ENCODE results near the gene PIK3C3. TPM values are rescaled to one million over a fixed set of nuclear protein-coding genes. Genes with fewer than 3 reads are reported as not detected.
"Not testable (repeated sequence)": the region's sequence is repeated elsewhere in the genome, so short reads cannot be mapped to it uniquely, and the experiment has no call there.

PIK3C3 gene
- total RNA-seq, 1 donor from 2014 or later = 23.2 TPM

- no peak for DNase-seq (ENCODE audit: low read depth in 2 of 2)
Measured at GRCh38 chr18:41965634-41966255, 10.7 kb downstream of the PIK3C3 start.

- DNase-seq (ENCODE audit: low read depth in 2 of 2) = no peak
Measured at GRCh38 chr18:41966943-41967342, 11.9 kb downstream of the PIK3C3 start.

- DNase-seq (ENCODE audit: low read depth in 2 of 2) = no peak
Measured at GRCh38 chr18:41967680-41968079, 12.6 kb downstream of the PIK3C3 start.

- no peak for DNase-seq (ENCODE audit: low read depth in 2 of 2)
Measured at GRCh38 chr18:41969881-41970280, 14.8 kb downstream of the PIK3C3 start.

- DNase-seq (ENCODE audit: low read depth in 2 of 2) = no peak
Measured at GRCh38 chr18:41972067-41972925, 17.3 kb downstream of the PIK3C3 start.

GRCh38 chr18:41973983-41974382, 18.9 kb downstream of the PIK3C3 start:
- DNase-seq (ENCODE audit: low read depth in 2 of 2) = no peak

- no peak for DNase-seq (ENCODE audit: low read depth in 2 of 2)
Measured at GRCh38 chr18:41974796-41975201, 19.8 kb downstream of the PIK3C3 start.

- no peak for DNase-seq (ENCODE audit: low read depth in 2 of 2)
Measured at GRCh38 chr18:41975284-41975683, 20.2 kb downstream of the PIK3C3 start.

GRCh38 chr18:41977233-41977632, 22.2 kb downstream of the PIK3C3 start:
- DNase-seq (ENCODE audit: low read depth in 2 of 2) = no peak

GRCh38 chr18:41982942-41983660, 28.1 kb downstream of the PIK3C3 start:
- peak in 1 of 2 donors; percentile 23 for DNase-seq (ENCODE audit: low read depth in 2 of 2)

- no peak for DNase-seq (ENCODE audit: low read depth in 2 of 2)
Measured at GRCh38 chr18:41985914-41986313, 30.9 kb downstream of the PIK3C3 start.

- no peak for DNase-seq (ENCODE audit: low read depth in 2 of 2)
Measured at GRCh38 chr18:41989508-41989907, 34.5 kb downstream of the PIK3C3 start.

GRCh38 chr18:41992066-41992465, 37.0 kb downstream of the PIK3C3 start:
- DNase-seq (ENCODE audit: low read depth in 2 of 2) = peak in 1 of 2 donors; percentile 48

GRCh38 chr18:41992703-41993102, 37.7 kb downstream of the PIK3C3 start:
- no peak for DNase-seq (ENCODE audit: low read depth in 2 of 2)

GRCh38 chr18:41993151-41993550, 38.1 kb downstream of the PIK3C3 start:
- no peak for DNase-seq (ENCODE audit: low read depth in 2 of 2)

- no peak for DNase-seq (ENCODE audit: low read depth in 2 of 2)
Measured at GRCh38 chr18:41996020-41996419, 41.0 kb downstream of the PIK3C3 start.

- peak in 1 of 2 donors; percentile 29 for DNase-seq (ENCODE audit: low read depth in 2 of 2)
Measured at GRCh38 chr18:41999751-42000150, 44.7 kb downstream of the PIK3C3 start.

- DNase-seq (ENCODE audit: low read depth in 2 of 2) = no peak
Measured at GRCh38 chr18:42001801-42002200, 46.8 kb downstream of the PIK3C3 start.

- DNase-seq (ENCODE audit: low read depth in 2 of 2) = no peak
Measured at GRCh38 chr18:42004653-42005052, 49.6 kb downstream of the PIK3C3 start.

GRCh38 chr18:42005782-42006181, 50.7 kb downstream of the PIK3C3 start:
- no peak for DNase-seq (ENCODE audit: low read depth in 2 of 2)

GRCh38 chr18:42009457-42009856, 54.4 kb downstream of the PIK3C3 start:
- DNase-seq (ENCODE audit: low read depth in 2 of 2) = not testable (repeated sequence)

GRCh38 chr18:42011053-42011452, 56.0 kb downstream of the PIK3C3 start:
- DNase-seq (ENCODE audit: low read depth in 2 of 2) = no peak

Measured in dermis microvascular lymphatic vessel endothelial cell (primary cell).